T-helper 17 cell (primary cell): ENCODE measurements around the gene EPHB2. TPM values are rescaled to one million over a fixed set of nuclear protein-coding genes. Genes with fewer than 3 reads are reported as not detected.
"Not testable (repeated sequence)": the region's sequence is repeated elsewhere in the genome, so short reads cannot be mapped to it uniquely, and the experiment has no call there.

ENCODE experiments used
- ATAC-seq: fragments of 150-1000 bp; cut with Tn5 transposase; 2 replicates; pipeline ENCODE4 v1.10.0; 2021; ENCODE audit warnings: mild to moderate bottlenecking, moderate library complexity
- DNase-seq, 3 donors: peaks; one replicate each; pipeline versions ENCODE4 v3.0.0 to v3.0.0-alpha.2; 2020 to 2021
- H3K9me3 ChIP-seq: one replicate; pipeline ENCODE4 v1.7.0; 2013; ENCODE audit warnings: low read length, mild to moderate bottlenecking; ENCODE audit not compliant: control insufficient read depth, poor library complexity, severe bottlenecking
- H3K27ac Mint-ChIP-seq: one replicate; pipeline ENCODE4 v1.8.0; 2022; ENCODE audit warnings: mild to moderate bottlenecking, moderate library complexity, mixed read lengths
- H3K27me3 Mint-ChIP-seq: one replicate; pipeline ENCODE4 v1.8.0; 2022; ENCODE audit warnings: mixed read lengths
- H3K36me3 Mint-ChIP-seq: one replicate; pipeline ENCODE4 v1.8.0; 2022; ENCODE audit warnings: low read depth, mixed read lengths
- H3K4me1 Mint-ChIP-seq: one replicate; pipeline ENCODE4 v1.8.0; 2022; ENCODE audit warnings: mild to moderate bottlenecking, mixed read lengths
- H3K4me3 Mint-ChIP-seq: one replicate; pipeline ENCODE4 v1.8.0; 2022; ENCODE audit warnings: mild to moderate bottlenecking, moderate library complexity, mixed read lengths
- total RNA-seq, 4 donors: library from RNA in 2 of 4; stranded (reverse) in 2 of 4; gene quantifications; one replicate each; pipeline ENCODE4 v1.2.3 and lab custom pipeline; 2022 to 2026

EPHB2 gene
- total RNA-seq, 2 donors from 2014 or later = 0.15 TPM; not detected in 1

DNA sequence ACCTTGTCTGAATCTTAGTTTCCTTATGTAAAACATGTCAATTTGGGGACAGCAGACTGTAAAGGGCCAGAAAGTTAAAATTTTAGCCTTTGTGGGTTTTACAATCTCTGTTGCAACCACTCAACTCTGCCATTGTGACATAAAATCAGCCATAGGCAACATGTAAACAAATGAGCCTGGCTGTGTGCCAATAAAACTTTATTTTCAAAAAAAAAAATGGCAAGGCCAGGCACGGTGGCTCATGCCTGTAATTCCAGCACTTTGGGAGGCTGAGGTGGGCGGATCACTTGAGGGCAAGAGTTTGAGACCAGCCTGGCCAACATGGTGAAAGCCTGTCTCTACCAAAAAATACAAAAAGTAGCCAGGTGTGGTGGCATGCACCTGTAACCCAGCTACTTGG lies 123.8 kb downstream of the EPHB2 start:
- H3K27ac Mint-ChIP-seq, H3K9me3 ChIP-seq, H3K4me1 Mint-ChIP-seq, H3K36me3 Mint-ChIP-seq, DNase-seq, H3K4me3 Mint-ChIP-seq, ATAC-seq: not testable (repeated sequence)
- peaks cover 57% of the 10 kb centered on the region for H3K27me3 Mint-ChIP-seq

- Mint-ChIP-seq H3K36me3 (peaks cover 2% of the 10 kb centered on the region), H3K4me3 (no peak overlapping the region), H3K27me3 (peaks cover 60% of the 10 kb centered on the region), H3K27ac (no peak overlapping the region), H3K4me1 (no peaks in the 10 kb centered on the region)
- ATAC-seq (no peak), DNase-seq (no peak)
- H3K9me3 ChIP-seq = no peaks in the 10 kb centered on the region
These were observed 125.1 kb downstream of the EPHB2 start for GRCh38 chr1:22835636-22836319.

GRCh38 chr1:22836850-22837249 lies 126.2 kb downstream of the EPHB2 start:
- H3K4me3 Mint-ChIP-seq = no peak overlapping the region
- no peak overlapping the region for H3K27ac Mint-ChIP-seq
- H3K9me3 ChIP-seq = no peaks in the 10 kb centered on the region
- H3K4me1 Mint-ChIP-seq = no peaks in the 10 kb centered on the region
- ATAC-seq (no peak), DNase-seq (no peak)
- H3K27me3 Mint-ChIP-seq = peaks cover 59% of the 10 kb centered on the region
- H3K36me3 Mint-ChIP-seq = peaks cover 2% of the 10 kb centered on the region

- DNase-seq (no peak), ATAC-seq (no peak)
- no peak overlapping the region for H3K27ac Mint-ChIP-seq
- H3K4me3 Mint-ChIP-seq = no peak overlapping the region
- no peaks in the 10 kb centered on the region for H3K9me3 ChIP-seq
- H3K36me3 Mint-ChIP-seq = peaks cover 2% of the 10 kb centered on the region
- H3K27me3 Mint-ChIP-seq = peaks cover 63% of the 10 kb centered on the region
- no peaks in the 10 kb centered on the region for H3K4me1 Mint-ChIP-seq
These were observed 126.7 kb downstream of the EPHB2 start for GRCh38 chr1:22837332-22837731.

GRCh38 chr1:22838965-22839364 lies 128.3 kb downstream of the EPHB2 start:
- Mint-ChIP-seq H3K27me3 (peaks cover 60% of the 10 kb centered on the region), H3K36me3 (peaks cover 2% of the 10 kb centered on the region), H3K4me1 (no peaks in the 10 kb centered on the region), H3K27ac (no peak overlapping the region), H3K4me3 (no peak overlapping the region)
- ATAC-seq (no peak), DNase-seq (no peak)
- no peaks in the 10 kb centered on the region for H3K9me3 ChIP-seq

DNA sequence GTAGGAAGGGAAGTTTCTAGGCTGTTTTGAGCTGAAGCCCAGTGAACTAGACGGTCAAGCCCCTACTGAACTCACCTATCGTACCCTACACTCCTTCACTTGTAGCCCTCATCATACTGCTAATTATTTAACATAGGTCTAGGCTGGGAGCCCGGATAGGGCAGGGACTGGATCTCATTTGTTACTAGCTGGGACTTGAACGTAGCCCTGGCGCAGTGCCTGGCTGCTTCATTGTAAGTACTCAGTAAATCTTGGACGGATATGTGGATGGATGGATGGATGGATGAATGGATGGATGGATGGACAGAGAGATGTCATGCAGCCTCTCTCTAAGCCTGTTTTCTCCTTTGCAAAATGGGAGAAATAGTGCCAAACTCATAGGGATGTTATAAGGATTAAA lies 129.2 kb downstream of the EPHB2 start:
- no peak for ATAC-seq
- no peaks in the 10 kb centered on the region for H3K9me3 ChIP-seq
- DNase-seq = no peak
- H3K4me1 Mint-ChIP-seq = no peaks in the 10 kb centered on the region
- peaks cover 65% of the 10 kb centered on the region for H3K27me3 Mint-ChIP-seq
- H3K36me3 Mint-ChIP-seq = peaks cover 2% of the 10 kb centered on the region
- no peak overlapping the region for H3K27ac Mint-ChIP-seq
- H3K4me3 Mint-ChIP-seq = no peak overlapping the region

GRCh38 chr1:22841142-22841541 lies 130.5 kb downstream of the EPHB2 start:
- H3K4me1 Mint-ChIP-seq = no peaks in the 10 kb centered on the region
- H3K36me3 Mint-ChIP-seq = peaks cover 2% of the 10 kb centered on the region
- no peak overlapping the region for H3K4me3 Mint-ChIP-seq
- DNase-seq (no peak), ATAC-seq (no peak)
- peaks cover 72% of the 10 kb centered on the region for H3K27me3 Mint-ChIP-seq
- no peak overlapping the region for H3K27ac Mint-ChIP-seq
- no peaks in the 10 kb centered on the region for H3K9me3 ChIP-seq

GRCh38 chr1:22841860-22842281 lies 131.2 kb downstream of the EPHB2 start:
- Mint-ChIP-seq H3K27ac (no peak overlapping the region), H3K27me3 (peaks cover 71% of the 10 kb centered on the region), H3K4me1 (peaks cover 2% of the 10 kb centered on the region), H3K4me3 (no peak overlapping the region), H3K36me3 (peaks cover 2% of the 10 kb centered on the region)
- H3K9me3 ChIP-seq = no peaks in the 10 kb centered on the region
- DNase-seq = no peak
- no peak for ATAC-seq

DNA sequence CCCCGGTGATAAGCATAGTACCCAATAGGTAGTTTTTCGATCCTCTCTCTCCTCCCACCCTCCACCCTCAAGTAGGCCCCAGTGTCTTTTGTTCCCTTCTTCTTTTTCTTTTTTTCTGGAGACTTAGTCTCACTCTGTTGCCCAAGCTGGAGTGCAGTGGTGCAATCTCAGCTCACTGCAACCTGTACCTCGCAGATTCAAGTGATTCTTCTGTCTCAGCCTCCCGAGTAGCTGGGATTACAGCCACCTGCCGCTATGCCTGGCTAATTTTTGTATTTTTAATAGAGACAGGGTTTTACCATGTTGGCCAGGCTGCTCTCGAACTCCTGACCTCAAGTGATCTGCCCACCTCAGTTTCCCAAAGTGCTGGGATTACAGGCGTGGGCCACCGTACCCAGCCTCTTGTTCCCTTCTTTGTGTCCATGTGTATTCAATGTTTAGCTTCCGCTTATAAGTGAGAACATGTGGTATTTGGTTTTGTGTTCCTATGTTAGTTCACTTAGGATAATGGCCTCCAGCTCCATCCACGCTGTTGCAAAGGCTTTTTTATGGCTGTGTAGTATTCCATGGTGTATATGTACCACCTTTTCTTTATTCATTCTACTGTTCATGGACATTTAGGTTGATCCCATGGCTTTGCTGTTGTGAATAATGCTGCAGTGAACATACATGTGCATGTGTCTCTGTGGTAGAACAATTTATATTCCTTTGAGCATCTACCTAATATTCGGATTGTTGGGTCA lies 133.0 kb downstream of the EPHB2 start:
- H3K27me3 Mint-ChIP-seq = peaks cover 79% of the 10 kb centered on the region
- DNase-seq, H3K36me3 Mint-ChIP-seq, H3K9me3 ChIP-seq, H3K4me3 Mint-ChIP-seq, H3K27ac Mint-ChIP-seq, ATAC-seq, H3K4me1 Mint-ChIP-seq: not testable (repeated sequence)

DNA sequence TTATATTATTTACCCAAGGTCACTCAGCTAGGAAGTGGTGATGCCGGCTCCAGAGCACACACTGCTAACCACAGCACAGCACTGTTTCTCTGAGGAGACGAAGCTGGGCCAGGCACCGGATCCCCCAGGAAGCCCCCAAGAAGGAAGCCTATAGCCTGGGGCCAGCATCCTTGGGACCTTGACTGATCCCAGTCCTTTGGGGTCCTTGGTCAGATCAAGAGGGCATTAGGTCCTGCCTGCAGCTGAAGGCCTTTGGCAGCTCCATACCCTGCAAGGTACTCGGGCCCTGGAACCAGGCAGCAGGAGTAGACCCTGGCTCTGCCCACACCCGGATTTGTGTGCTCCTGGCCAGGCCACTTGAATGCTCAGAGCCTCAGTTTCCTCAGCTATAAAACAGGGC lies 134.0 kb downstream of the EPHB2 start:
- ATAC-seq (no peak), DNase-seq (no peak)
- peaks cover 2% of the 10 kb centered on the region for H3K4me1 Mint-ChIP-seq
- H3K27me3 Mint-ChIP-seq = peaks cover 79% of the 10 kb centered on the region
- H3K36me3 Mint-ChIP-seq = peaks cover 2% of the 10 kb centered on the region
- no peaks in the 10 kb centered on the region for H3K9me3 ChIP-seq
- no peak overlapping the region for H3K27ac Mint-ChIP-seq
- no peak overlapping the region for H3K4me3 Mint-ChIP-seq

- H3K27me3 Mint-ChIP-seq = peaks cover 81% of the 10 kb centered on the region
- ATAC-seq (no peak), DNase-seq (no peak)
- H3K4me3 Mint-ChIP-seq = no peak overlapping the region
- peaks cover under 1% of the 10 kb centered on the region for H3K36me3 Mint-ChIP-seq
- peaks cover 2% of the 10 kb centered on the region for H3K4me1 Mint-ChIP-seq
- H3K27ac Mint-ChIP-seq = no peak overlapping the region
- H3K9me3 ChIP-seq = no peaks in the 10 kb centered on the region
These were observed 134.8 kb downstream of the EPHB2 start for GRCh38 chr1:22845398-22845935.

GRCh38 chr1:22846458-22846857 lies 135.8 kb downstream of the EPHB2 start:
- H3K36me3 Mint-ChIP-seq = peaks cover 3% of the 10 kb centered on the region
- H3K4me3 Mint-ChIP-seq = no peak overlapping the region
- peaks cover 86% of the 10 kb centered on the region for H3K27me3 Mint-ChIP-seq
- DNase-seq (no peak), ATAC-seq (no peak)
- H3K9me3 ChIP-seq = no peaks in the 10 kb centered on the region
- peaks cover 4% of the 10 kb centered on the region for H3K4me1 Mint-ChIP-seq
- H3K27ac Mint-ChIP-seq = no peak overlapping the region

DNA sequence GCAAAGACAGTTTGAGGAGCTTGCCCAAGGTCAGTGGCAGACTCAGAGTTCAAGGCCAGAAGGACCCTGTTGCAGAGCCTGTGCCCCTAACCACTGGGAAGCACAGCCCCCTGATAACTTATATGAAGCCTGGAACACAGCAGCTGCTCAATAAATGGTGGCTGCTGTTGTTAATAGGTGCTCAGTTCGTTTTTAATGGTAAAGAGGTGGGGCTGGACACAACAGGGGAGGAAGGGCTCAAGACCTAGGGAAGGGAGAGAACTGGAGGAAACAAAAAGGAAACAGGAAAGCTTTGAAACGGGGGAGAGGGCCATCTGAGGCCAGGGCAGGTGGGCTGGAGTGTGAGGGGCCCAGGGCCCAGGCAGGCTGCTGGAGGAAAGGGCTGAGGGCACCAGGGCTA lies 136.6 kb downstream of the EPHB2 start:
- no peak for ATAC-seq
- Mint-ChIP-seq H3K27ac (no peak overlapping the region), H3K4me1 (peaks cover 4% of the 10 kb centered on the region), H3K27me3 (peaks cover 85% of the 10 kb centered on the region), H3K36me3 (peaks cover 6% of the 10 kb centered on the region), H3K4me3 (no peak overlapping the region)
- no peaks in the 10 kb centered on the region for H3K9me3 ChIP-seq
- DNase-seq = no peak
